Measurements from ENCODE around the gene PTPN14. TPM values are rescaled to one million over a fixed set of nuclear protein-coding genes. Genes with fewer than 3 reads are reported as not detected.

Gene PTPN14
- total RNA-seq, 5 donors from 2014 or later (not counting 1 experiment from before 2014, with no cell fraction given) = 0.02 to 0.36 (median 0.29) TPM

- DNase-seq (no peak), ATAC-seq (replicated peaks in 1 of 4) (no peak)
- CTCF ChIA-PET = interaction anchor here in 1 of 2 donors (0.7 kb wide), 1 partner anchor 1099 kb away, joined by 3 read pairs; no protein-coding TSS in a partner anchor
- Histone ChIP-seq H3K27ac (ENCODE audit: low read length) (no peak overlapping the region), H3K9me3 (no peaks in the 10 kb centered on the region), H3K4me3 (ENCODE audit: control insufficient read depth in 1 of 2, extremely low read depth in 1 of 2, low read length in 1 of 2) (no peak overlapping the region), H3K27me3 (replicated peaks in 1 of 2; ENCODE audit: control insufficient read depth in 2 of 2, extremely low read depth in 1 of 2, insufficient read depth in 2 of 2, low read length in 1 of 2) (peaks cover 0 to 6% of the 10 kb centered on the region in 2 experiments), H3K36me3 (ENCODE audit: control insufficient read depth in 2 of 2, extremely low read depth in 1 of 2, insufficient read depth in 1 of 2, low read length in 1 of 2) (no peaks in the 10 kb centered on the region), H3K4me1 (ENCODE audit: control insufficient read depth in 1 of 2, extremely low read depth in 1 of 2, insufficient read depth in 2 of 2, low read length in 2 of 2) (no peaks in the 10 kb centered on the region)
- H3K27me3 Mint-ChIP-seq = no peaks in the 10 kb centered on the region
- no peak overlapping the region for H3K27ac Mint-ChIP-seq
- no CpG with 5 or more reads among the region's 1 CpG for WGBS (ENCODE audit: insufficient coverage)
- H3K4me1 Mint-ChIP-seq = no peaks in the 10 kb centered on the region
- no peaks in the 10 kb centered on the region for H3K36me3 Mint-ChIP-seq
- no peaks in the 10 kb centered on the region for H3K9me3 Mint-ChIP-seq
- no peak overlapping the region for H3K4me3 Mint-ChIP-seq
- POLR2A ChIA-PET = no interaction called here
Measured at GRCh38 chr1:214385428-214385827, 166.0 kb downstream of the PTPN14 start.

- H3K36me3 ChIP-seq (ENCODE audit: control insufficient read depth in 2 of 2, extremely low read depth in 1 of 2, insufficient read depth in 1 of 2, low read length in 1 of 2) = no peaks in the 10 kb centered on the region
- DNase-seq (no peak), ATAC-seq (replicated peaks in 1 of 4) (no peak)
- WGBS (ENCODE audit: insufficient coverage) = 97% methylated on average over 13 of the region's 18 CpGs
- ChIA-PET POLR2A (no interaction called here), CTCF (interaction anchor here in 1 of 2 donors (0.7 kb wide), 1 partner anchor 1098 kb away, joined by 3 read pairs; no protein-coding TSS in a partner anchor)
- Mint-ChIP-seq H3K27ac (no peak overlapping the region), H3K9me3 (no peaks in the 10 kb centered on the region), H3K27me3 (no peaks in the 10 kb centered on the region), H3K36me3 (no peaks in the 10 kb centered on the region), H3K4me1 (no peaks in the 10 kb centered on the region), H3K4me3 (no peak overlapping the region)
- no peak overlapping the region for H3K4me3 ChIP-seq (ENCODE audit: control insufficient read depth in 1 of 2, extremely low read depth in 1 of 2, low read length in 1 of 2)
- peaks cover 0 to 6% of the 10 kb centered on the region in 2 experiments for H3K27me3 ChIP-seq (replicated peaks in 1 of 2; ENCODE audit: control insufficient read depth in 2 of 2, extremely low read depth in 1 of 2, insufficient read depth in 2 of 2, low read length in 1 of 2)
- H3K4me1 ChIP-seq (ENCODE audit: control insufficient read depth in 1 of 2, extremely low read depth in 1 of 2, insufficient read depth in 2 of 2, low read length in 2 of 2) = no peaks in the 10 kb centered on the region
- no peak overlapping the region for H3K27ac ChIP-seq (ENCODE audit: low read length)
- no peaks in the 10 kb centered on the region for H3K9me3 ChIP-seq
Measured at GRCh38 chr1:214384373-214385079, 166.9 kb downstream of the PTPN14 start.

GRCh38 chr1:214383381-214384372 lies 167.7 kb downstream of the PTPN14 start:
- Histone ChIP-seq H3K9me3 (no peaks in the 10 kb centered on the region), H3K4me1 (ENCODE audit: control insufficient read depth in 1 of 2, extremely low read depth in 1 of 2, insufficient read depth in 2 of 2, low read length in 2 of 2) (no peaks in the 10 kb centered on the region), H3K4me3 (ENCODE audit: control insufficient read depth in 1 of 2, extremely low read depth in 1 of 2, low read length in 1 of 2) (no peak overlapping the region), H3K36me3 (ENCODE audit: control insufficient read depth in 2 of 2, extremely low read depth in 1 of 2, insufficient read depth in 1 of 2, low read length in 1 of 2) (no peaks in the 10 kb centered on the region), H3K27ac (ENCODE audit: low read length) (no peak overlapping the region), H3K27me3 (replicated peaks in 1 of 2; ENCODE audit: control insufficient read depth in 2 of 2, extremely low read depth in 1 of 2, insufficient read depth in 2 of 2, low read length in 1 of 2) (peaks cover 0 to 6% of the 10 kb centered on the region in 2 experiments)
- no peak overlapping the region for H3K27ac Mint-ChIP-seq
- ChIA-PET CTCF (no interaction called here), POLR2A (no interaction called here)
- WGBS (ENCODE audit: insufficient coverage) = 91% methylated on average over 37 of the region's 45 CpGs
- no peaks in the 10 kb centered on the region for H3K9me3 Mint-ChIP-seq
- no peak for DNase-seq
- H3K36me3 Mint-ChIP-seq = no peaks in the 10 kb centered on the region
- no peaks in the 10 kb centered on the region for H3K4me1 Mint-ChIP-seq
- H3K4me3 Mint-ChIP-seq = no peak overlapping the region
- no peaks in the 10 kb centered on the region for H3K27me3 Mint-ChIP-seq
- no peak for ATAC-seq (replicated peaks in 1 of 4)

GRCh38 chr1:214380986-214381695 lies 170.3 kb downstream of the PTPN14 start:
- ATAC-seq (replicated peaks in 1 of 4) = no peak
- ChIA-PET CTCF (no interaction called here), POLR2A (interaction anchor here in 1 of 2 donors (0.6 kb wide), 1 partner anchor 34 kb away, joined by 3 read pairs; no protein-coding TSS in a partner anchor)
- H3K27ac Mint-ChIP-seq = no peak overlapping the region
- no peaks in the 10 kb centered on the region for H3K36me3 Mint-ChIP-seq
- Histone ChIP-seq H3K9me3 (no peaks in the 10 kb centered on the region), H3K27me3 (replicated peaks in 1 of 2; ENCODE audit: control insufficient read depth in 2 of 2, extremely low read depth in 1 of 2, insufficient read depth in 2 of 2, low read length in 1 of 2) (peaks cover 0 to 6% of the 10 kb centered on the region in 2 experiments), H3K27ac (ENCODE audit: low read length) (no peak overlapping the region), H3K36me3 (ENCODE audit: control insufficient read depth in 2 of 2, extremely low read depth in 1 of 2, insufficient read depth in 1 of 2, low read length in 1 of 2) (no peaks in the 10 kb centered on the region), H3K4me3 (ENCODE audit: control insufficient read depth in 1 of 2, extremely low read depth in 1 of 2, low read length in 1 of 2) (no peak overlapping the region), H3K4me1 (ENCODE audit: control insufficient read depth in 1 of 2, extremely low read depth in 1 of 2, insufficient read depth in 2 of 2, low read length in 2 of 2) (no peaks in the 10 kb centered on the region)
- no peaks in the 10 kb centered on the region for H3K4me1 Mint-ChIP-seq
- H3K4me3 Mint-ChIP-seq = no peak overlapping the region
- DNase-seq = no peak
- no peaks in the 10 kb centered on the region for H3K9me3 Mint-ChIP-seq
- H3K27me3 Mint-ChIP-seq = no peaks in the 10 kb centered on the region
- 40% methylated on average over 1 of the region's 1 CpG for WGBS (ENCODE audit: insufficient coverage)

GRCh38 chr1:214380396-214380795 lies 171.0 kb downstream of the PTPN14 start:
- no peak for DNase-seq
- no peaks in the 10 kb centered on the region for H3K9me3 ChIP-seq
- peaks cover 0 to 6% of the 10 kb centered on the region in 2 experiments for H3K27me3 ChIP-seq (replicated peaks in 1 of 2; ENCODE audit: control insufficient read depth in 2 of 2, extremely low read depth in 1 of 2, insufficient read depth in 2 of 2, low read length in 1 of 2)
- POLR2A ChIA-PET = interaction anchor here in 1 of 2 donors (0.6 kb wide), 1 partner anchor 35 kb away, joined by 3 read pairs; no protein-coding TSS in a partner anchor
- Mint-ChIP-seq H3K4me1 (no peaks in the 10 kb centered on the region), H3K27me3 (no peaks in the 10 kb centered on the region), H3K4me3 (no peak overlapping the region), H3K36me3 (no peaks in the 10 kb centered on the region), H3K9me3 (no peaks in the 10 kb centered on the region), H3K27ac (no peak overlapping the region)
- CTCF ChIA-PET = no interaction called here
- H3K27ac ChIP-seq (ENCODE audit: low read length) = no peak overlapping the region
- H3K4me1 ChIP-seq (ENCODE audit: control insufficient read depth in 1 of 2, extremely low read depth in 1 of 2, insufficient read depth in 2 of 2, low read length in 2 of 2) = no peaks in the 10 kb centered on the region
- 73% methylated on average over 2 of the region's 3 CpGs for WGBS (ENCODE audit: insufficient coverage)
- no peak for ATAC-seq (replicated peaks in 1 of 4)
- H3K4me3 ChIP-seq (ENCODE audit: control insufficient read depth in 1 of 2, extremely low read depth in 1 of 2, low read length in 1 of 2) = no peak overlapping the region
- H3K36me3 ChIP-seq (ENCODE audit: control insufficient read depth in 2 of 2, extremely low read depth in 1 of 2, insufficient read depth in 1 of 2, low read length in 1 of 2) = no peaks in the 10 kb centered on the region
